NCI-H748 (cell line): ENCODE results near the gene LDHB.
"Not testable (repeated sequence)": the region's sequence is repeated elsewhere in the genome, so short reads cannot be mapped to it uniquely, and the experiment has no call there.

Experiments
- DNase-seq: peaks from one replicate; lab custom pipeline; 2025; ENCODE audit not compliant: unreplicated experiment; lab: John Stamatoyannopoulos, UW

Gene LDHB

GRCh38 chr12:21662122-21662792, 4.6 kb upstream of the LDHB start:
- DNase-seq, result no peak

GRCh38 chr12:21661396-21662093, 3.9 kb upstream of the LDHB start:
- DNase-seq, result not testable (repeated sequence)

GRCh38 chr12:21659383-21659782, 1.7 kb upstream of the LDHB start:
- DNase-seq, result no peak

- peak; percentile 34 for DNase-seq
Observed at GRCh38 chr12:21656905-21657325, 727 bp downstream of the LDHB start.

GRCh38 chr12:21655591-21655990, 2.1 kb downstream of the LDHB start:
- DNase-seq, result no peak

GRCh38 chr12:21651821-21652220, 5.8 kb downstream of the LDHB start:
- DNase-seq, result no peak

DNA sequence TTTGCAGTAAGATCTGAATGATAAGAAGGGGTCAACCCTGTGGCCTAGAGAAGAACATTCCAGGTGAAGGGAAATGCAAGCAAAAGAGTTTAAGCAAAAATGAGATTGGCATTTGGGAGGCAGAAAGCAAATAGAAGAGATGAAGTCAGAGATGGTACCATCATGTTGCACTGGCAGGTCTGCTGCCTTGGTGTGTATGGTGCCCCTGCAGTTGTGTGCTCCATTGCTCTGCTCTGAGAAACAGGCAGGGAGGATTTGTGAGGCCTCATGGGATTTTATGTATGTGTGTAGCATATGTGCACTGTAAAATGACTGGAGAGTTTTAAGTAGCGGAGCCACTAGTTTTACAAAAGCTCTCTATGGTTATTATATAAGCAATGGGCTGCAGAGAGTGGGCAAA, 6.6 kb downstream of the LDHB start:
- no peak for DNase-seq

DNA sequence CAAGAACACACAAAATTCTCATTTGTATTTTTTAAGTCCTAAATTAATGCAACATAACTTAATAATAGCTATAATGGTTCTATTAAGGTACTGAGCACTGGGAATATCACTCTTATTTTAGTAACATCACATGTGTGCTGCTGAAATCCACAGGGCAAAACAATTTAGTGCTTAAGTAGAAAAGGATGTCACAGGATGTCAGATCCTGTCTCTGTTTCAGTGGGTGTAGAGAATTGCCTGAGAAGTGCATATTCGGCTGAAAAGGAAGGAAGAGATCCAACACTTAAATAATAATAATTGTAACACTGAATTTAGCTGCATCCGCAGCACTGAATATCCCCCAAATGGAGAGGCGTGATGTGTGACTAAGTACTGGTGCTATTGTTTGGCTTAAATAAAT, 8.6 kb downstream of the LDHB start:
- no peak for DNase-seq

- DNase-seq, result no peak
Observed at GRCh38 chr12:21648378-21648777, 9.3 kb downstream of the LDHB start.

DNA sequence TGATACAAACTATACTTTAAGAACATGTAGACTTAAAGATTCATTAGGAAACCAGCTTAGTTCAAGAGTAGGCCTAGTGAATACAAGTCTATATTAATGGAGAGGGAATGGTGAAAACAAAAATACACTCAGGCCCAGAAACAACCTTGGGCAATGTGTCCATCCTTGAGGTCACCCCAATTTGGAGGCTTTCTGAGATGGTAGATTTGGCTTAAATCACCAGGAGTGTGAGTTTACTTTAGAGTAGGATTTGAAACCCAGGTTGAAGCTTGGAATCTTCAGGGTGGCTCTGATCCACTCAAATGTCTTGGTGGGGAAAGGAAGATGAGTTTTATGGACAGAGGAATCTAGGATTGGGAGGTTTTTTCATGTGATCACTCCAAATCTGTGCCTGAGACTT, 10.5 kb downstream of the LDHB start:
- no peak for DNase-seq

DNA sequence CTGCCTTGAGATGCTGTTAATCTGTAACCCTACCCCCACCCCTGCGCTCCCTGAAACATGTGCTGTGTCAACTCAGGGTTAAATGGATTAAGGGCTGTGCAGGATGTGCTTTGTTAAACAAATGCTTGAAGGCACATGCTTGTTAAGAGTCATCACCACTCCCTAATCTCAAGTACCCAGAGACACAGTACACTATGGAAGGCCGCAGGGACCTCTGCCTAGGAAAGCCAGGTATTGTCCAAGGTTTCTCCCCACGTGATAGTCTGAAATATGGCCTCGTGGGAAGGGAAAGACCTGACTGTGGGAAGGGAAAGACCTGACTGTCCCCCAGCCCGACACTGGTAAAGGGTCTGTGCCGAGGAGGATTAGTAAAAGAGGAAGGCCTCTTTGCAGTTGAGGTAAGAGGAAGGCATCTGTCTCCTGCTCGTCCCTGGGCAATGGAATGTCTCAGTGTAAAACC, 12.6 kb downstream of the LDHB start:
- DNase-seq, result peak; percentile 11

GRCh38 chr12:21644516-21644915, 13.1 kb downstream of the LDHB start:
- DNase-seq, result no peak

DNA sequence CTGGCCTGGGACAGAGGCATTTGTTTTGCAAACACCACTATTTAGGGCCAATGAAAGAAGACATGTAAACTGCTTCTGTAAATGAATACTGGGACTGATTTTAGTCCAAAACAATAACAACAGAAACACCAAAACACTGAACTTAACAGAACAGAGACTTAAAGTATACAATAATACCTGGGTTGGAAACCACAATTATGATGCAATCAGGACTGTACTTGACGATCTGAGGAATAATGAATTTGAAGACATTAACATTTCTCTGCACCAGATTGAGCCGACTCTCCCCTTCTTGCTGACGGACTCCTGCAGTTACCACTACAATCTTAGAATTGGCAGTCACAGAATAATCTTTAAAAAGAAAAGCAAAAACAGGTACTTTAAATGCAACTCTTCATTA, 13.9 kb downstream of the LDHB start:
- no peak for DNase-seq

- DNase-seq, result no peak
Observed at GRCh38 chr12:21642707-21643389, 14.8 kb downstream of the LDHB start.

DNA sequence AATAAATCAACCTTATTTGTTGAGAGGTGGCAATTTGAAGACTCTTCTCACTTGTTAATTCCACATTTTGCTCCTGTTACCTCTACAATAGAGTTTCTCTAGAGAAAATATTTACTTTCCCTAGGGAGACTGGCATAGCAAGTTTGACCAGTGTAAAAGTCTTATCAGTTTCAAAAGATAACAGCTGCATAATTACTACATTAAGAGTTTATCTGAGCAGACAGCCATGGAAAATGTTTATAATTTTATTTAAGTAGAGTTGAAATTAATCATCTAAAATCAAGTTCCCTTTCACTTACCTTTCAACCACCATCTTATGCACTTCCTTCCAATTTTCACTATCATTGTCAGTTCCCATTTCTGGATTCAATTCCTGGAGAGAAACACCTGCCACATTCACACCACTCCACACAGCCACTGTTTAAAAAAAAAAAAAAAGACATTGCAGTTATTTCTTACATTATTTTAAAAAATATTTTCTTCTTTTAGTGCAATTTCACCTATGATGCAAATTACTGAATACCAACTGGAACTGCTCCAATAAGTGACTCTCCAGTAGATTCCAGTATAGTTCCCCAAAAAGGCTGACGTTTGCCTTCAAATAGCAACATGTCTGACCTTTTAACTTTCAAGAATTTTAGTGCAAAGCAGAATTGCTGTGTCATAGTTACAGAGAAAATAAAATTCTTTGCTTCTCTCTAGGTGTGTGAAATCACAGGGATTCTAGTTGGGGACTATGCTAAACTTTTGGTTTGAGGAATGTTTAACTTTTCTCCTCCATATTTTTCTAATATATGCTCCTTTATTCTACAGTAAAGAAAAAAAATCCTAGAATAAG, 19.4 kb downstream of the LDHB start:
- peak; percentile 76 for DNase-seq

GRCh38 chr12:21634245-21634644, 23.4 kb downstream of the LDHB start:
- no peak for DNase-seq

- DNase-seq, result no peak
Observed at GRCh38 chr12:21631367-21631766, 26.3 kb downstream of the LDHB start.

- peak; percentile 27 for DNase-seq
Observed at GRCh38 chr12:21627924-21628323, 29.7 kb downstream of the LDHB start.

GRCh38 chr12:21618566-21618965, 39.1 kb downstream of the LDHB start:
- no peak for DNase-seq

DNA sequence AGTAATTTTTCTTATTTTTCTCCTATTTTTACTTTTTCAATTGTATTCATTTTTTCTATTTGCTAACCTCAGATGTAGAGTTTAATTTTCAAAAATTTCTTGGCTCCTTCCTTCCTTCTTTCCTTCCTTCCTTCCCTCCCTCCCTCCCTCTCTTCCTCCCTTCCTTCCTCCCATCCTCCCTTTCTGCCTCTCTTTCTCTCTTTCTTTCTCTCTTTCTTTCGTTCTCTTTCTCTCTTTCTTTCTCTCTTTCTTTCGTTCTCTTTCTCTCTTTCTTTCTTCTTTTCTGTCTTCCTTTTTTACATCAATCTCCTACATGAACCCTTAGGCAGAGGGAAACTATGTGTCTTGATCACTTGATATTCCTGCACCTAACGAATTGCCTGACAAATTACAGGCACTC, 40.6 kb downstream of the LDHB start:
- DNase-seq, result no peak

DNA sequence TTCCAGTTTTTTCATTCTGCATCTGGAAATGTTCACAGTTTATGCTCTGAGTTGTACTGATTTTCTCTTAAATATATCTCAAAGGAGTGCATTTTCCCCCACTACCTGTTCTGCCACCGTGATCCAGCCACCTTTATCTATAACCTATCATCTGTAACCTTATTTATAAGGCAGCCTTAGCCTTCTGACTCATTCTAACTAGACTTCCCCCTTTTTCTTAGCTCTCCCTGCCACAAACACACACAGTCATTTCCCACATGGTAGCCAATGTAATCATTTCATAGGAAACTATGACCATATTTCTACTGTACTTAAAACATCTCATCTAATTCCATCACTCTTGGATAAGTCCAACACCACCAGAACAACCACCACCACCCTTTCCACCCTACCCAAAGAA, 42.2 kb downstream of the LDHB start:
- DNase-seq, result no peak
